ENCODE results near the gene GDPD3. TPM values are rescaled to one million over a fixed set of nuclear protein-coding genes. Genes with fewer than 3 reads are reported as not detected.

Gene GDPD3
- total RNA-seq, 2 experiments from 2014 or later = 5.2 to 6.4 TPM

DNA sequence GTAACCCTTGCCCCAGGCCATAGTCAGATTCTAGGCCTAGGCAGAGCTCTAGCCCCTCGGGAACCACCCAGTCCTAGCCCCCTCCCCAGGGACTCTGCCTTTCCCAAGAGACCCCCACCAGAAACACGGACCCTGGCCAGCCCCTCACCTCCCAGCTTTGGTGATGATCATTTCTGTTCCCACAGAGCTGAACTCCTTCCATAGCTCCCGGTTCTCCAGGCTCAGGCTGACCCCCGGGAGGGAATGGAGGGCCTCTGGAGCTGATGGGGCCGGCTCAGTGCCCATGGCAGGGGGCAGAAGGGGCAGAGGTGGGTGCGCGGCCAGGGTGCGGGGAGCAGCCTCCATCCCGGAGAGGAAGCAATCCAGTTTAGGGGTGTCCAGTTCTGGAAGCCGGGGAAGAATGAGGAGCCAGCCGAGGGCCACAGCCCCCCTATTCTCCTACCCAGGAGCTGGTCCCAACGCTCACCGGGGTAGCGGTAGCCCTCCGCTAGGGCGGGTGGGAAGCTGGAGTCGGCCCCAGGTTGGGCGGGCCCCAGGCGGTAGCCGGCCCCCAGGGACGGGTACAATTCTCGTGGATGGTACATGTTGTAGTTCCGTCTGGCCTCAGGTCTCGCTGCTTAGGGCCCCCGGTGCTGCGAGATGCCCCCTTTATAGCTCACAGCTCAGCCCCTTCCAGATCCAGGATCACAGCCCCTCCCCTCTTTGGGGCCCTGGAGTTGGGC lies 22.6 kb downstream of the GDPD3 start:
- Histone ChIP-seq H3K9me3 (ENCODE audit: control insufficient read depth in 1 of 2, insufficient read depth in 1 of 2, low read length in 2 of 2) (peaks cover 0 to 3% of the 10 kb centered on the region in 2 experiments), H3K27me3 (ENCODE audit: control insufficient read depth in 1 of 2, insufficient read depth in 2 of 2, low read length in 2 of 2) (no peaks in the 10 kb centered on the region), H3K27ac (ENCODE audit: low read depth in 1 of 2, low read length in 2 of 2) (peak overlapping the region; percentile 48 to 81), H3K4me1 (ENCODE audit: insufficient read depth, low read length) (peaks cover 66% of the 10 kb centered on the region), H3K36me3 (ENCODE audit: insufficient read depth, low read length) (peaks cover 23% of the 10 kb centered on the region), H3K4me3 (ENCODE audit: low read length) (no peak overlapping the region)
- H3K4me1 Mint-ChIP-seq (ENCODE audit: low read depth) = peaks cover 53% of the 10 kb centered on the region
- TF ChIP-seq CTCF (IDR thresholded peaks at IDR 0.05) = no peak
- H3K27ac Mint-ChIP-seq = peak overlapping the region; percentile 86
- intact Hi-C loops (cut with DNase I, micrococcal nuclease) = loop anchor here (1.0 to 10.0 kb wide), 4 partner anchors 14 to 324 kb away; partner anchors contain the start of genes ALDOA (in 1 of the 2) and PPP4C (in 1 of the 2)
- no peaks in the 10 kb centered on the region for H3K9me3 Mint-ChIP-seq
- no peaks in the 10 kb centered on the region for H3K27me3 Mint-ChIP-seq
- POLR2A ChIA-PET = interaction anchor here (0.7 to 7.9 kb wide), 16 partner anchors 10 to 444 kb away, joined by 3 to 163 read pairs (median 4); partner anchors contain the start of genes ALDOA, CORO1A, MAPK3 and PPP4C
- CTCF ChIA-PET = interaction anchor here (0.6 to 3.3 kb wide), 16 partner anchors 12 to 339 kb away, joined by 3 to 24 read pairs (median 4); partner anchors contain the start of genes ALDOA, DCTPP1 and PPP4C
- no peak for ATAC-seq (ENCODE audit: poor library complexity)
- H3K4me3 Mint-ChIP-seq = peak overlapping the region; percentile 80
- DNase-seq = peak in 1 of 14 experiments; percentile 42
- H3K36me3 Mint-ChIP-seq (ENCODE audit: low read depth) = peaks cover 52% of the 10 kb centered on the region

DNA sequence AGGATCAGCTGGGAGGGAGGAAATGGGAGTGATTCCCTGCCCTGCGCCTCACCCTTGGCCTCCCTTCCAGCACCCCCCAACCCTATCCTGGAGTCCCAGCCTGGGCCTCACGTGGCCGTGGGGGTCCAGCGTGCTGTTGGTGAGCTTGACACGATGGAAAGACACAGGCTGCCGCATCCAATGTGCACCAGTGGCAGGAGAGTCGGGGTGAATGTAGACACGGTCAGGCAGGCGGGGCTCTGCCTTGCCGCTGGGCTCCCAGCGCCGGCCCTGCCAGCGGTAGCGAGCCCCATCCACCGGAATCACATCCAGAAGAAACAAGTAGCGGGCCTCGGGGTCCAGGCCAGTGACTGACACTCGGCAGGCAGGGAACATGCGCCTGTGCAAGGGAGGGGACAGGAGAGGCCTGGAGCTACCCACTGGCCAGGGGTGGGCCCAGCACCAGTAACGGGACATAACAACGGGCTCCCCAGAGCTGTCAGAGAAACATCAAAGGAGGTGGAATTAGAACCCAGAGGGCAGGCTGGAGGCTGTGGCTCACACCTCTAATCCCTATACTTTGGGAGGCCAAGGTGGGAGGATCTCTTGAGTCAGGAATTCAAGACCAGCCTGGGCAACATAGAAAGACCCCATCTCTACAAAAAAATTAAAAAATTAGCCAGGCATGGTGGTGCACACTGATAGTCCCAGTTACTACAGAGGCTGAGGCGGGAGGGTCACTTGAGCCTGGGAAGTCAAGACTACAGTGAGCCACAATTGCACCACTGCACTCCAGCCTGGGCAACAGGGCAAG lies 24.3 kb downstream of the GDPD3 start:
- peaks cover 28% of the 10 kb centered on the region for H3K36me3 ChIP-seq (ENCODE audit: insufficient read depth, low read length)
- CTCF ChIA-PET = interaction anchor here (1.3 kb wide), 1 partner anchor 25 kb away, joined by 3 read pairs; no protein-coding TSS in a partner anchor
- TF ChIP-seq CTCF (IDR thresholded peaks at IDR 0.05) = no peak
- H3K4me3 ChIP-seq (ENCODE audit: low read length) = no peak overlapping the region
- Mint-ChIP-seq H3K36me3 (ENCODE audit: low read depth) (peaks cover 39% of the 10 kb centered on the region), H3K27ac (peak overlapping the region; percentile 86), H3K27me3 (no peaks in the 10 kb centered on the region), H3K9me3 (no peaks in the 10 kb centered on the region), H3K4me1 (ENCODE audit: low read depth) (peaks cover 42% of the 10 kb centered on the region), H3K4me3 (no peak overlapping the region)
- no peaks in the 10 kb centered on the region for H3K27me3 ChIP-seq (ENCODE audit: control insufficient read depth in 1 of 2, insufficient read depth in 2 of 2, low read length in 2 of 2)
- no peak overlapping the region for H3K27ac ChIP-seq (ENCODE audit: low read depth in 1 of 2, low read length in 2 of 2)
- POLR2A ChIA-PET = interaction anchor here (6.5 to 7.9 kb wide), 2 partner anchors 23 to 95 kb away, joined by 118 to 163 read pairs; partner anchors contain the start of genes ALDOA and CORO1A
- DNase-seq (no peak), ATAC-seq (ENCODE audit: poor library complexity) (no peak)
- intact Hi-C loops (cut with DNase I, micrococcal nuclease) = no loop called here
- peaks cover 49% of the 10 kb centered on the region for H3K4me1 ChIP-seq (ENCODE audit: insufficient read depth, low read length)
- H3K9me3 ChIP-seq (ENCODE audit: control insufficient read depth in 1 of 2, insufficient read depth in 1 of 2, low read length in 2 of 2) = peaks cover 0 to 3% of the 10 kb centered on the region in 2 experiments

- H3K36me3 ChIP-seq (ENCODE audit: insufficient read depth, low read length) = peaks cover 29% of the 10 kb centered on the region
- TF ChIP-seq CTCF (IDR thresholded peaks at IDR 0.05) = no peak
- H3K27ac ChIP-seq (ENCODE audit: low read depth in 1 of 2, low read length in 2 of 2) = no peak overlapping the region
- intact Hi-C loops (cut with DNase I, micrococcal nuclease) = no loop called here
- Mint-ChIP-seq H3K9me3 (no peaks in the 10 kb centered on the region), H3K27ac (peak overlapping the region; percentile 13), H3K27me3 (no peaks in the 10 kb centered on the region), H3K4me3 (no peak overlapping the region), H3K4me1 (ENCODE audit: low read depth) (peaks cover 40% of the 10 kb centered on the region), H3K36me3 (ENCODE audit: low read depth) (peaks cover 43% of the 10 kb centered on the region)
- no peak overlapping the region for H3K4me3 ChIP-seq (ENCODE audit: low read length)
- no peaks in the 10 kb centered on the region for H3K27me3 ChIP-seq (ENCODE audit: control insufficient read depth in 1 of 2, insufficient read depth in 2 of 2, low read length in 2 of 2)
- peaks cover 0 to 3% of the 10 kb centered on the region in 2 experiments for H3K9me3 ChIP-seq (ENCODE audit: control insufficient read depth in 1 of 2, insufficient read depth in 1 of 2, low read length in 2 of 2)
- ATAC-seq (ENCODE audit: poor library complexity) (no peak), DNase-seq (no peak)
- ChIA-PET CTCF (no interaction called here), POLR2A (interaction anchor here (6.5 kb wide), 1 partner anchor 22 kb away, joined by 118 read pairs; the partner anchor contains the start of gene ALDOA)
- peaks cover 42% of the 10 kb centered on the region for H3K4me1 ChIP-seq (ENCODE audit: insufficient read depth, low read length)
Measured at GRCh38 chr16:30088237-30088831, 25.0 kb downstream of the GDPD3 start.

Data from CD4-positive, alpha-beta T cell (primary cell).